IPS-11a (cell line): ENCODE data around the gene CACNA2D1.

ENCODE experiments used
- H3K4me3 ChIP-seq: one replicate; pipeline ENCODE4 v1.5.1; 2013; ENCODE audit warnings: low read depth, low read length, control low read depth

The CACNA2D1 gene

GRCh38 chr7:82128546-82128945 is 315.0 kb downstream of the CACNA2D1 start:
- no peak overlapping the region for H3K4me3 ChIP-seq

DNA sequence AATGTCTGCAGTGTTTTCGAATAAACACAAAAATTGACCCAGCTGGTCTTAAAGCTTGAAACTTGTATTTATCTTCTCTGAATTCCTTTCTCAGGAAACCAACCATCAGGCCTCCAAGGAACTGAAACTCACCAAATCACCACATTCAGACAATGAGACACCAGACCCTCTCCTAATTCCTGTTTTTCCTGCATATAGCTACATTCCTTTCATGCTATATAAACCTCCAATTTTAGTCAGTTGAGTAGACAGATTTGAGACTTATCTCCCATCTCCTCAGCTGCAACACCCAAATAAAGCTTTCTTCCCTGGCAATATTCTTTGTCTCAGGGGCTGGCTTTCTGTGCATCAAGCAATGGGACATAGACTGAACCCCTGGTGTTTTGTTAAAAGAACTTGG is 317.0 kb downstream of the CACNA2D1 start:
- no peak overlapping the region for H3K4me3 ChIP-seq

DNA sequence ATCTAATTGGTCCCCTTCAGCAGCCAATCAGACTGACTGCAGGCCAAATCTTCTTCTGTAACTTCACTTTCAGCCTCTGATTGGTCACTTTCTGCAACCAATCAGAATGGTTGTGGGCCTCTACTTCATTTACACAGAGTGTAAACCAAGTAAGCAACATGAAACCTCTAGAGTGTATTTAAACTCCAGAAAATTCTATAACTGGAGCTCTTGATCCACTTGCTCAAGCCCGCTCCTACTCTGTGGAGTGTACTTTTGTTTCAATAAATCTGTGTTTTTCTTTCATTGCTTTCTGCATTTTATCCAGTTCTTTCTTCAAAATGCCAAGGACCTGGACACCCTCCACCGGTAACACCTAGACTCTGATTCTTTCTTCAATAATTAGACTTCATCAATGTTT is 319.1 kb downstream of the CACNA2D1 start:
- H3K4me3 ChIP-seq = no peak overlapping the region

DNA sequence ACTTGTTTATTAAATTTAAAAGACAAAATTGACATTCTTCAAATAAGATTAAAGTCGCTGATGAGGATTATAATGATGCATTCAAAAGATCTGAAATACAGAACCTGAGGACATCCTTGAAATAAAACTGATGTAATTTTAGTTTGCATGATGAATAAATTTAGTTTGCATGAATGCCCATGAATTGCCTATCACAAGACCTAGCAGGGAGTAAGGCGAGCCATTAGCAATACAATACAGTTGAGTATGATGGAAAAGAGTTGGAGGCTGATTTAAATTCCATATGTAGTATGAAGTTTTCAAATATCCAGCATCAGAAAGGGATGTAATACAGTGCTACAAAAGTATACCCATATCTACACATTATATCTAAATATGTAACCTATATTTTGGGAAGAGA is 321.3 kb downstream of the CACNA2D1 start:
- H3K4me3 ChIP-seq = no peak overlapping the region

DNA sequence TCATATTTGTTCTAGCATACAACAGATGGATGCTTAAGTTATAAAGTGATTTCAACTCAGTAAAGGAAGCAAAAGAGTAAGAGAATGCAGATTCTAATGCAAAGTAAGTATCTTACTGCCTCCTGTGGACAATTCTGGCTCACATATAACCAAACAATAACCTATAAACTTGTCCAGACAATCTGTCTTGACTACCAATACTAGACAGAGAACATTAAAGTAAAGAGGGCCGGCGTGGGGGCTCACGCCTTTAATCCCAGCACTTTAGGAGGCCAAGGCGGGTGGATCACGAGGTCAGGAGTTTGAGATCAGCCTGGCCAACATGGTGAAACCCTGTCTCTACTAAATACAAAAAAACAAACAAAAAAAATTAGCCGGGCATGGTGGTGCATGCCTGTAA is 329.3 kb downstream of the CACNA2D1 start:
- no peak overlapping the region for H3K4me3 ChIP-seq

DNA sequence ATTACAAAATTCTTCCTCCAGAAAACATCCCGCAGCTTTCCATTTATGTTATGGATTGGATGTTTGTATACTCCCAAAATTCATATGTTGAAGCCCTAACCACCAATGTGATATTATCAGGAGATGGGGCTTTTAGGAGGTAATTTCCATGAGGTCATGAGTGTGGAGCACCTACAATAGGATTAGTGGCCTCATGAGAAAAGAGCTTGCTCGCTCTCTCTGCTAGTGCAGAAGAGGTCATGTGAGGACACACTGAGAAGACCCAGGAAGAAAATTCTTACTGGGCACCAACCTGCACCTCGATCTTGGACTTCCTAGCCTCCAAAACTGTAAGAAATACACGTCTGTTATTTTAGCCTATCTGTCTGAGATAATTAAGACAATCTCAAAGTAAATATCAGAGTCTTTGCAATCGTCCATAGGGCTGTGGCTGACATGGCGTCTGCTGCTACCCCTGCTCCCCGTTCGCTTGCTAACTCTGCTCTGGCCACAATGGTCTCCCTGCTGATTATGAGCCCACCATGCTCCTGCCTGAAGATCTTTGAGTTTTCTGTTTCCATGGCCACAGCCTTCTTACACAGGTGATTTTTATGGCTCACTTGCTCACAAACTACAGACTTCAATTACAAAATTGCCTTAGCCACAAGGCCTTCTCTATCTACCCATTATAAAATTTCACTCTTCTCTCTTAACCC is 333.3 kb downstream of the CACNA2D1 start:
- no peak overlapping the region for H3K4me3 ChIP-seq

GRCh38 chr7:82109288-82109687 is 334.3 kb downstream of the CACNA2D1 start:
- no peak overlapping the region for H3K4me3 ChIP-seq

- no peak overlapping the region for H3K4me3 ChIP-seq
These were observed 337.4 kb downstream of the CACNA2D1 start for GRCh38 chr7:82106201-82106600.

DNA sequence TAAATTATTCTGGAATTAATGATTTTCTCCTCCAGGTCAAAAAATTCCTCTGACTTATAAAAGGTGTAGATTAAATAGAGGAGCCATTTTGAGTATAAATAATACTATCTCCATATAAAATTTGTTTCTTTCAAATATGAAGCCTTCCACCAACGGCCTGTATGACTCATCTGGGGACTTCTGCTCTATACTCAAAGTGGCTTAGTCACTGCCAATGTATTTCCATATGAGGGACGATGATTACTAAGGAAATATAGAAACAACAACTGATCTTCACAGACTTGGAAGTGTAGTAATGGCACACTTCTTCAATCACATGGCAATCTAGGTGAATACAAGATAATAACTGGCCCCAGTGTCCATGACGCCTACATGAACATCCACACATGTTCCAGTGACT is 338.1 kb downstream of the CACNA2D1 start:
- H3K4me3 ChIP-seq = no peak overlapping the region

DNA sequence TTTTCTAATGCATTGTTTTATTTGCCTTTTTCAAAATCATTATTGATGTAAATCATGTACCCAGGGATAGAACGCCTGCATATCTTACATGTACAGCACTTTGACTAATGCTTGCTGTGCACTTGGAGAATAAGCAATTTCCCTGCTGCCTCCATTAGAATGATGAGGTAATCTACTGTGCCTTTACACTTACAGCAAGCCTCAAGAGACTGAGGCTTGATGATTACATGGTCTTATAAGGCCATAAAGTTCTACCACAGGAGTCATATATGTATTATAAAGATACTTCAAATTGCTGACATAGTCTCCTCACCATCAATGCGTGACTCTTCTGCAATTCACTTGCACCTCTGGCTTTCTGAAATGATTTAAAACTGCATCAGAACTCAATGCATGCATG is 345.2 kb downstream of the CACNA2D1 start:
- no peak overlapping the region for H3K4me3 ChIP-seq

GRCh38 chr7:82091126-82091684 is 352.4 kb downstream of the CACNA2D1 start:
- H3K4me3 ChIP-seq = no peak overlapping the region

DNA sequence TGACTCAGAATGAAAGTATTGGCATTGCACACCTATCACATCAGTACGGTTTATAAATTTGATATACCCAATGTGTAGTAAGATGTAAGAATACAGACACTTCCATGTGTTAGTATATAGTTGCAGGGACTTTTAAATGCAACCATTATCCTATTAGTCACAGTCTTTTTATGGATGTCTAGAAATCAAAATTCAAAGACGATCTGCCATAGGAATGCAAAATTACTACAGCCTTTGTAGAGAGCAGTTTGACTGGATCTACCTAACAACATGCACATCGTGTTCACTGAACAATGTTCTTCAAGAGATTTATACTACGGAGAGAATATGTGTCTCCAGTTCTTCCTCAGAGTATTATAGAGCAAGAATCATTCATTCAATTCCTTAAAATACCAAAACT is 356.5 kb downstream of the CACNA2D1 start:
- H3K4me3 ChIP-seq = no peak overlapping the region

DNA sequence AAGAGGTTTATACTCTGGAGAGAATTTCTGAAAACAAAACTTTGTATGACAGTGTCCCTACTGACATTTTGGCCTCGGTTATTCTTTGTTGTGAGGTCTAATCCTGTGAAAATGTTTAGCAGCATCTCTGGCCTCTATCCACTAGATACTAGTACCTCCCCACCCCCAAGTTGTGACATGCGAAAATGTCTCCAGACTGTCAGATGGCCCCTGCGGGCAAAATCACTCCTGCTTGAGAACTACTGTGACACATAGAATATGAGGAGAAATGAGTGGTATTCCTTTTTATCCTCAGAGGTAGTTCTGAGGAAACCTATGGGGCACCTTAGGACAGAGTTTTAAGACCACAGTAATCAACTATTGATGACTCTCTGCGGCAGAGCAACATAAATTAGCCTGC is 358.5 kb downstream of the CACNA2D1 start:
- no peak overlapping the region for H3K4me3 ChIP-seq

- no peak overlapping the region for H3K4me3 ChIP-seq
These were observed 361.8 kb downstream of the CACNA2D1 start for GRCh38 chr7:82081644-82082224.

- H3K4me3 ChIP-seq = no peak overlapping the region
These were observed 363.2 kb downstream of the CACNA2D1 start for GRCh38 chr7:82080254-82080927.

DNA sequence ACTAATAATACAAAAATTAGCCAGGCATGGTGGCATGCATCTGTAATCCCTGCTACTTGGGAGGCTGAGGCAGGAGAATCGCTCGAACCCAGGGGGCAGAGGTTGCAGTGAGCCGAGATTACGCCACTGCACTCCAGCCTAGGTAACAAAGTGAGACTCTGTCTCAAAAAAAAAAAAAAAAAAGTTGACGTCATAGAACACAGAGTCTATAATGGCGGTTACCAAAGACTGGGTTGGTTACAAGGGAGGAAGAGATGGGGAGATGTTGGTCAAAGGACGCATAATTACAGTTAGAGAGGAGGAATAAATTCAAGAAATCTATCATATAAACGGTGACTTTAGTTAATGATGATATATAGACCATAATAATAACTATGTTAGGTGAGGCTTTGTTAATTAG is 364.1 kb downstream of the CACNA2D1 start:
- no peak overlapping the region for H3K4me3 ChIP-seq

GRCh38 chr7:82078807-82079206 is 364.8 kb downstream of the CACNA2D1 start:
- no peak overlapping the region for H3K4me3 ChIP-seq

- H3K4me3 ChIP-seq = no peak overlapping the region
These were observed 372.1 kb downstream of the CACNA2D1 start for GRCh38 chr7:82071468-82071867.

DNA sequence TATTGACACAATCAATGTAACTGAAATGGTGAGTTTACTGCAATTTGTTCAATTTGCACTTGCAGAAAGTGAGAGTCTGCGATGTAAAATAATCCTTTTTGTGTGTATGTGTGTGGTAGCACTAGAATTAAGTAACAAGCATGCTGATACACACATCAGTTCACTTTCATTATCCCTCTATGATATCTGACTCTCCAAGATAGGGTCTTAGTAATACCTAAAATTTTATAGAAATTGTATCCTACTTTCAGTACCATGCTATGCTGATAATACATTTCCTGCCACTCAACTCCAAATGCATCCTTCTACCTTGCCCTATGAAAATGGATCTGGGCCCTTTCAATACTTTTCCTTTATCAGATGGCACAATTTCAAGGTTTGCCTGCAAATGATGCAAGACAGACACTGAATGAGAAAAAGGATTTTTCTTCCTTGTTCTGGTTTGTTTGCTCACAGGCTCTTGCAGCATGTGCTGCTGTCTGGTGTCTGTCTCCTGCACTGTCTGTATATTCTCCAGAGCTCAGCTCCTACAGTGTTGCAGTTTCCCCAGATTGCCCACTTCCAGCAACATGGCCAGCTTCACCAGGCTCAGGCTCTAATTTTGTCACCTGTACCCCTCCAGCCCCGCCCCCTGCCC is 375.8 kb downstream of the CACNA2D1 start:
- no peak overlapping the region for H3K4me3 ChIP-seq

GRCh38 chr7:82057476-82057875 is 386.1 kb downstream of the CACNA2D1 start:
- H3K4me3 ChIP-seq = no peak overlapping the region

- H3K4me3 ChIP-seq = no peak overlapping the region
These were observed 387.3 kb downstream of the CACNA2D1 start for GRCh38 chr7:82056282-82056681.

GRCh38 chr7:82054544-82054943 is 389.0 kb downstream of the CACNA2D1 start:
- H3K4me3 ChIP-seq = no peak overlapping the region
